ENCODE results near the gene CFAP92. TPM values are rescaled to one million over a fixed set of nuclear protein-coding genes. Genes with fewer than 3 reads are reported as not detected.

The CFAP92 gene
- total RNA-seq, 1 experiment from 2014 or later = 0.92 TPM

- H3K27ac Mint-ChIP-seq = no peak overlapping the region
- H3K9me3 Mint-ChIP-seq = peaks cover 0 to 3% of the 10 kb centered on the region in 2 experiments; a peak in 2 of 5 replicates
- Histone ChIP-seq H2BK20ac (ENCODE audit: low read depth, low read length, poor library complexity, severe bottlenecking) (no peak overlapping the region), H3T11ph (ENCODE audit: low read length) (no peak overlapping the region), H2BK15ac (ENCODE audit: low read depth, low read length) (no peak overlapping the region; the same call in 1 of the 2 replicates), H3K23ac (ENCODE audit: insufficient read length, low read depth, low read length) (no peak overlapping the region), H3K27me3 (ENCODE audit: insufficient read depth, low read length) (peaks cover 3% of the 10 kb centered on the region; the same call in 1 of the 2 replicates), H3K18ac (ENCODE audit: insufficient read length, low read depth, low read length) (no peak overlapping the region), H3K79me2 (ENCODE audit: insufficient read depth, low read length) (no peaks in the 10 kb centered on the region), H2BK120ac (ENCODE audit: low read depth, low read length, poor library complexity, severe bottlenecking) (no peak overlapping the region), H2BK5ac (ENCODE audit: insufficient read length, low read length) (no peak overlapping the region), H2AFZ (ENCODE audit: low read length) (no peak overlapping the region), H3K4me2 (ENCODE audit: insufficient read depth, insufficient read length, low read length) (no peak overlapping the region), H3K23me2 (ENCODE audit: insufficient read length, low read depth, low read length, poor library complexity, severe bottlenecking) (no peaks in the 10 kb centered on the region), H3K79me1 (ENCODE audit: insufficient read depth, low read depth, low read length, poor library complexity, severe bottlenecking) (no peaks in the 10 kb centered on the region), H4K5ac (ENCODE audit: insufficient read length, low read depth, low read length) (no peak overlapping the region), H4K20me1 (ENCODE audit: control insufficient read depth, insufficient read depth, insufficient read length) (no peaks in the 10 kb centered on the region), H2AK5ac (ENCODE audit: insufficient read length, low read length) (no peak overlapping the region), H3K14ac (ENCODE audit: insufficient read depth, low read length) (no peak overlapping the region), H4K91ac (ENCODE audit: insufficient read length, low read depth, low read length) (no peak overlapping the region), H3K4me1 (ENCODE audit: insufficient read depth, low read length) (no peaks in the 10 kb centered on the region), H2BK12ac (ENCODE audit: insufficient read length, low read depth, low read length) (no peak overlapping the region), H3K9me3 (ENCODE audit: control insufficient read depth, low read depth, low read length) (no peaks in the 10 kb centered on the region), H3K9ac (ENCODE audit: extremely low read depth, insufficient read length, low read length) (no peak overlapping the region), H3K4ac (ENCODE audit: low read depth, low read length) (no peak overlapping the region), H3K27ac (ENCODE audit: insufficient read length, low read depth, low read length) (no peak overlapping the region), H3K56ac (ENCODE audit: insufficient read length, low read depth, low read length) (no peak overlapping the region), H4K8ac (replicated peaks; ENCODE audit: insufficient read length, low read depth, low read length) (no peak overlapping the region)
- H3K4me1 Mint-ChIP-seq = peaks cover 2 to 5% of the 10 kb centered on the region in 2 experiments; a peak in 3 of 4 replicates
- no peak overlapping the region; a peak in 1 of 5 replicates for H3K4me3 Mint-ChIP-seq
- H3K36me3 Mint-ChIP-seq (ENCODE audit: insufficient read depth in 1 of 3, low read depth in 3 of 3) = peaks cover 0 to 3% (median 0%) of the 10 kb centered on the region in 3 experiments; a peak in 1 of 7 replicates
- DNase-seq = no peak
- TF ChIP-seq CTCF (conservative IDR thresholded peaks at IDR 0.05) = no peak
- no CpG with 5 or more reads among the region's 8 CpGs for WGBS (ENCODE audit: extremely low coverage, insufficient read length, low lambda C conversion rate)
- H3K27me3 Mint-ChIP-seq (ENCODE audit: low read depth) = peaks cover 70% of the 10 kb centered on the region
These were observed 32.0 kb upstream of the CFAP92 start for GRCh38 chr3:129025691-129026435.
